Fibroblast of lung (primary cell): Measurements from ENCODE around the gene PIP4K2B.

Experiments used
- EZH2 ChIP-seq: IDR thresholded peaks from 2 replicates; pipeline ENCODE4 v1.5.1; 2012; ENCODE audit warnings: low read length, control low read depth, mild to moderate bottlenecking; ENCODE audit errors: missing control alignments
- TF ChIP-seq, protein P1 (sequence below), 2 donors: IDR thresholded peaks in 1 of 2; conservative IDR thresholded peaks in 1 of 2; 1 replicate in 1 of 2; 2 replicates in 1 of 2; pipeline ENCODE4 v1.5.1; 2011 to 2012; ENCODE audit warnings: low read length in 2 of 2, control low read depth in 1 of 2, inconsistent platforms in 1 of 2, low read depth in 1 of 2, mild to moderate bottlenecking in 1 of 2

DNA sequence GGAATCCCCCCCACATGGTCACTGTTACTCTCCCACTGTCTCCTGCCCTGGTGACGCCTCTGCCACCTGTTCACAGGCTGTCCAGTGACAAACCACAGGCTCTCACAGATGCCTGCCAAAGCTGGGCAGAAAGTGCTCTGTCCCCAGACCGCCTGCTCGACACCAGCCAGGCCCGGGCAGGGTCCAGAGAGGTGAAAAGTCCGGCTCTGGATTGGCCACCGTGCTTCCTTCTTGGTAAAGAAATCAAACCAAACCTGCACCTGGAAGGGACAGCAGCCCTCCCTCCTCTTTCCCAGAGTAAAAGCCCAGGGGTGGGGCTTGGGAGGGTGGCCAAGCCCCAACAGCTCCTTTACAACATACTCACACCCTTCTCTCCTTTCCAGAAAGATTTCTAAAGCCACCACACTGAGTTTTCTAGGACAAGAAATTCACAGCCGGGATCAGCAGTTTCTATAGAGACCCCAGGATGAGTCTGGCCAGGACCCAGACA is 57.4 kb downstream of the PIP4K2B start:
- TF ChIP-seq, protein P1, sequence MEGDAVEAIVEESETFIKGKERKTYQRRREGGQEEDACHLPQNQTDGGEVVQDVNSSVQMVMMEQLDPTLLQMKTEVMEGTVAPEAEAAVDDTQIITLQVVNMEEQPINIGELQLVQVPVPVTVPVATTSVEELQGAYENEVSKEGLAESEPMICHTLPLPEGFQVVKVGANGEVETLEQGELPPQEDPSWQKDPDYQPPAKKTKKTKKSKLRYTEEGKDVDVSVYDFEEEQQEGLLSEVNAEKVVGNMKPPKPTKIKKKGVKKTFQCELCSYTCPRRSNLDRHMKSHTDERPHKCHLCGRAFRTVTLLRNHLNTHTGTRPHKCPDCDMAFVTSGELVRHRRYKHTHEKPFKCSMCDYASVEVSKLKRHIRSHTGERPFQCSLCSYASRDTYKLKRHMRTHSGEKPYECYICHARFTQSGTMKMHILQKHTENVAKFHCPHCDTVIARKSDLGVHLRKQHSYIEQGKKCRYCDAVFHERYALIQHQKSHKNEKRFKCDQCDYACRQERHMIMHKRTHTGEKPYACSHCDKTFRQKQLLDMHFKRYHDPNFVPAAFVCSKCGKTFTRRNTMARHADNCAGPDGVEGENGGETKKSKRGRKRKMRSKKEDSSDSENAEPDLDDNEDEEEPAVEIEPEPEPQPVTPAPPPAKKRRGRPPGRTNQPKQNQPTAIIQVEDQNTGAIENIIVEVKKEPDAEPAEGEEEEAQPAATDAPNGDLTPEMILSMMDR (conservative IDR thresholded peaks at IDR 0.05 in 1 of 2, IDR thresholded peaks at IDR 0.05 in 1 of 2; ENCODE audit: low read depth in 1 of 2, low read length in 2 of 2) = no peak
- no peak for TF ChIP-seq EZH2
